Nucleus accumbens (tissue), 56 donors: ENCODE results near the gene PDPR.
A peak's percentile ranks its signal among the peaks of the same experiment; 100 is the strongest.
"Not testable (repeated sequence)": the region's sequence is repeated elsewhere in the genome, so short reads cannot be mapped to it uniquely, and the experiment has no call there.

Experiments used
- DNase-seq, 56 donors: peaks; one replicate each; lab custom pipeline; 2025; lab: John Stamatoyannopoulos, UW

The PDPR gene

DNA sequence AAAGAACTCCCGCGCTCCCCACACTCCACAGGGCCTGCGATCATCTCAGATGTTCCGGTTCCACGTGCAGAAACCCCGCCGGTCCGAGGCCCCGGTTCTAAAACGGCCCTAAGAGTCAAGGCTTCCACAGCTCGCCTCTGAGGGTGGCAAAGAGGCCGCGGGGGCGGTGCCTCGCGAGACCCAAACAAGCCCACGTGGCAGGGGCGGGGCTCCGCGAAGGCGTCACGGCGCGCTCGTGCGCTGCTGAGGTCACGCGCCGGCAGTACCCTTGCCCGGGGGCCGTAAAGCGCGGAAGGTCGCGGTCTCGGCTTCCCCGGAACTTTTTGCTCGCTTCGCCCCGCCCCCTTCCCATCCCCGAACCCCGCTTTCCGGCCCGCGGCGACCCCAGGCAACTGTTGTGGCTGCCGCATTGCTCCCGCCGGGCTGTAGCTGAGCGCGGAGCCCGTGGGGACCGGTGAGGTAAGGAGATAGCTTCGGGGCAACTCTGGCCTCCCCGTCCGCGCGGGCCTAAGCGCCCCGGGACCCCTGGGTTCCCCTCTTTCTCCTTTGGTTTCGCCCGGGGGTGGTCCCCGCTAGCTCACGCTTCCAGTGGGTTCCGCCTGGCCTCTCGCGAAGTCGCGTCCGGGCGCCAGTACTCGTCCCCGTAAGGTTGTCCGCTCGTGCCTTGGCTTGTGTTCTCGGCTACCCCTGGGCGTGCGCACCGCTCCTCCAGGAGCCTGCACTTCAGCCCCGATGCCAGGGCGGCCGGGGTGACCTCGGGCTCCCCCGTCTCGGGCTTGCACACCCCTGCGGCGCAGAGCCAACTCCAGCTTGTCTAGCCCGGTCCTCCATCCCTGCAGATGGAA is at the start of gene PDPR:
PDPR (plus strand) TSS at position 351 of the 845 bp plus-strand sequence. CDS start 6,161 bp downstream, outside the sequence.
- DNase-seq = peak; percentile 37 to 96 (median 84)

DNA sequence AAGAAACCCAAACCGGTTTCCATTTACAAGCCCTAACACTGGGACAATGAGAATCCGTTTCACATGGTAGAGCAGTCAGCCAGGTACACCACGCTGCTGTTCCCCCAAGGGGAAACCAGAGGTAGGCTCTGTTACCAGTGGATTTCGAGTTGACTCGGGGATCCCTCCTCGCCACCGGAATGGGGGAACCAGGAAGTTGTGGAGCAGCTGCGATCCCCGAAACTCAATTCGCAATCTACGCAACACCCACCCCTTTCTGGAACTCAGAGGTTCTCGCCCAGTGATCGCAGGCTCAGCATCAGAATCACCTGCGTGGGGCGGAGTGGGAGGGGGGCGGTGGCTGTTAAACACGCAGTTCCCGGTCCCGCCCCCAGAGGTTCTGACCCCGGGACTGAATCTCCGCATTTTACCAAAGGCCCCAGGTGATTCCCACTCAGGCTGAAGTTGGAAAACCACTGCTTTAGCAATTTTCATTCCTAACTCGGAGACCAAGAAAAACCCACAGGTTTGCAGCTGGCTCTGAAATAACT is 49.2 kb upstream of the PDPR start:
- DNase-seq = peak in 50 of 56 donors; percentile 1 to 71 (median 28)

DNA sequence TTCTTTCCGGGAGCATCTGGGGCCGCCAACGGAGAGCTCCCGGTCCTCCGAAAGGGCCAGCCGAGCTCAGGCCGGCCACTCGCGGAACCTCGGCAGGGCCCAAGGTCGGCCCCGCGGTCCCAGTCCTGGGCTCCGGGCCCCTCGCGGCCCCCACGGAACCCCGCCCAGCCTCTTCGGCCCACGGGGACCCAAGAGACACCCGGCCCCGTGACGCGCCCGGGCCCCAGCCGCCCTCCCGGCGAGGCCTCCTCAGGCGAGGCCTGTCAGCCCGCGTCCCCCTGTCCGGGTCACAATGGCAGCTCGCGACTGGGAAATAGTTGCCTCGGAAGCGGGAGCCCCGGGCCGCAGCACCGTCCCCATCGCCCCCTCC is 48.8 kb upstream of the PDPR start:
- peak in 2 of 56 donors; percentile 14 to 32 for DNase-seq

DNA sequence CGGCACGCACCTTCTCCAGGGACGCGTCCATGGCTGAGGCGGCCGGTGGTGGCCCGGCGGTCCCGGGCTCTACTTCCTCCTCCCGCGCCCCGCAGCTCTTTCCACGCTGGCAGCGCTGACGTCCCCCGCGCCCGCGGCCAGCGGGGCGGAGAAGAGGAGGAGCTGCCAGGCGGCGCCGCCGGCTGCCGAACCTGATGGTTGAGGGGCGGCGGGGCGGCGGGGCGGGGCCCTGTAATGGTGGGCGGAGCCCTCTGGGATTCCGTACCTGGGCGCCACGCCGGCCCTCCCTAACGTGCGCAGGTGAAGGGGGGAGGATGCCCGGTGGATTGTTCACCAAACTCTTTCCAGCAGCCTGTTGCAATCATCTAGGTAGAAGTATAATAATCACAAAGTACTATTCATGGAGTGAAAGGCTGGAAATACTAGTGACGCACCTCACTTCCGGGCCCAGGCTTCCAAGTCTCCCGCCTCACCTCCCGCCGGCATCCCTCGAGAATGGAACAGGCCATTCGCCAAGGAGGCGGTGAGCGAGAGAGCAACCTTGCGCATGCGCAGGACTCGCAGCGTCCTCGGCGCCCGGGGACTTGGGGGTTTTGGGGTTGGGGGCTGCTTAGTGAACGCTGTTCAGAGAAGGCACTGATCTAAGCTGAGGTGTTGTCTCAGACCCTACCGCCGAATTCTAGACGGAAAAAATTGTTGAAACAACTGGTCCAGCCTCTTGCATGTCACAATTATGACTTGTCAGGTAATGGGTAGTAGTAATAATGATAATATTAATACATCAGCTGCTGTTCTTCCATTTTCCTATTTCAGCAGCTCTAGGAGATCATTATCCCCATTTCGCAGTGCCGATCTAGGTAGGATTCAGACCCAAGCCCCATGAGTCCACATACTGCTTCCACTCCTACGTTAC is 48.1 kb upstream of the PDPR start:
- peak in 54 of 56 donors; percentile 19 to 89 (median 66) for DNase-seq

- DNase-seq = peak in 4 of 56 donors; percentile 1 to 16 (median 6)
These were observed 47.4 kb upstream of the PDPR start for GRCh38 chr16:70066751-70067150.

DNA sequence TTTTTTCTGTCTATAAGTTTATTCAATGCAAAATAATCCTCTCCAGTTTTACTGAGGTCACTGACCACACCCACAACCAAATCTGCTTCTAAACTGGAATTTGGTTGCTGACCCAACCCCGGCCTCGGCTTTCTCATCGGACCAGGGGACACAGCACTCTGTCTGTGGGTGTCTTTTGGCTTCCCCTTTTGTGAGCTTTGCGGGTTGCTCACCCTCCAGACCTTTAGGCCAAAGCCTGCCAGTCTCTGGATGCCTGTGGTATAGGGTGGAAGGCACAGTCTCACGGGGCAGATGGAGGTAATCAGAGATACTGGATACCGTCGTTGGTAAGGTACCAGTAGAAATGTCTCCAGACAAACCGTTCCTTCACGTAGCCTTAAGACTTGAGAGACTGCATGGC is 35.1 kb upstream of the PDPR start:
- DNase-seq = not testable (repeated sequence)

GRCh38 chr16:70081219-70081618 is 32.9 kb upstream of the PDPR start:
- not testable (repeated sequence) for DNase-seq

DNA sequence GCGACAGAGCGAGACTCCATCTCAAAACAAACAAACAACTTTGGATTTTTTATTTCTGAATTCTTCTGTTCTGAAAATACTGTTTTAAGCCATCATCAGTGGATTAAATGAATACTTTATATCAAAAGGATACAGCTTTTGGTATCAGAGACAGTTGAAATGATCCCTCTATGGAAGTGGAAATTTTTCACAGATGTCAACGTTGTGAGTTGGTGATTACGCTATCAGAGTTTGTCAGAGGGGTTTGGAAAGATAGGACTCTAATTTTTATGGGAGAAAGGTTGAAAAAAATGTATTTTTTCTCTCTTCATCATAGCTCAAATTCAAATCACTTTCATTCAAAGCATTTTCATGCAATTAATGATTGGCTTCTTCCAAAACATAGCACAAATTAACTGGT is 30.2 kb upstream of the PDPR start:
- DNase-seq = not testable (repeated sequence)

GRCh38 chr16:70088160-70088559 is 26.0 kb upstream of the PDPR start:
- not testable (repeated sequence) for DNase-seq

- DNase-seq = not testable (repeated sequence)
These were observed 25.3 kb upstream of the PDPR start for GRCh38 chr16:70088877-70089276.

DNA sequence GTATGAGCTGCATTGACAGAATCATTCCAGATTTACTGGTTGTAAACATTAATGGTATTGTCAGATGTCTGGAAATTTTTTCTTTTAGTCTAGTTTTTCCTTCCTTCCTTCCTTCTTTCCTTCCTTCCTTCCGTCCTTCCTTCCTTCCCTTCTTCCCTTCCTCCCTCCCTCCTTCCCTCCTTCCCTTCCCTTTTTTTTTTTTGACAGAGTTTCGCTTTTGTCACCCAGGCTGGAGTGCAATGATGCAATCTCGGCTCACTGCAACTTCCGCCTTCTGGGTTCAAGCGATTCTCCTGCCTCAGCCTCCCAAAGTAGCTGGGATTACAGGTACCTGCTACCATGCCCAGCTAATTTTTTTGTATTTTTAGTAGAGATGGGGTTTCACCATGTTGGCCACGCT is 24.8 kb upstream of the PDPR start:
- DNase-seq = not testable (repeated sequence)

DNA sequence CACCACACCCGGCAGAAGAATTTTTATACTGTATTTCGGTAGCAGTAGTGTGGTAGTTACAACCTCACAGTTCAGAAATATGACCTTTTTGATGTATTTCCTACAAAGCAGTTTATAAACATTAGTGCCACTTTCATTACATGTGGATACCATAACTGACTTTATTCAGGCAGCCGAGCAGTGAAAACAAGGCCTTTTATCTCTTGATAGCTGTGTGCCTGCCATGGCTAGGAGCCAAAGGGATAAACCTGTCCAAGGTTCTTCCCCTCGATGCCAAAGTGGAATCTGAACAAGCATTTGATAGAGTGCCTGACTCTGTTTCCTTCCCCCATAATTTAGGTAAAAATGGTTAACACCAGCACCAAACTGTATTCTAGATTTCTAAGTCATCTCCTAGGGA is 23.0 kb upstream of the PDPR start:
- not testable (repeated sequence) for DNase-seq

DNA sequence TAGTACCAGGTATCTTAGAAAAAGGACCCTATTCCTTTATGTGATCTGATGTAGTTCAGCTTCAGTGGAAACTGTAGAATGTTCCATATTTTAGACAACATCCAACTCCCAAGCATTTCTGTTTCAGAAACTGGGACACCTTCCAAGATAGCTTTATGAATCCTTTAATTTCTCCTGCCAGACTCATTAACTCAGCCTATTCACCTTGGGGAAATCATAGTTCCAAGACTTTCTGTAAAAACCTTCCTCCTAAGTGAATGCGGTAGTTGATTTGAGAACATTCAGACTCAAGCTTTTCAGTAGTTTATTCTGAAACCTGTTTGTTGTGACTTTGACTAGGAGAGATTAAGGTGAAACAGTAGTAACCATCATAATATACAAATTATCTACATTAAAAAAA is 20.0 kb upstream of the PDPR start:
- DNase-seq = not testable (repeated sequence)

- not testable (repeated sequence) for DNase-seq
These were observed 4.4 kb upstream of the PDPR start for GRCh38 chr16:70109583-70110279.

- not testable (repeated sequence) for DNase-seq
These were observed 2.0 kb upstream of the PDPR start for GRCh38 chr16:70112162-70112561.

DNA sequence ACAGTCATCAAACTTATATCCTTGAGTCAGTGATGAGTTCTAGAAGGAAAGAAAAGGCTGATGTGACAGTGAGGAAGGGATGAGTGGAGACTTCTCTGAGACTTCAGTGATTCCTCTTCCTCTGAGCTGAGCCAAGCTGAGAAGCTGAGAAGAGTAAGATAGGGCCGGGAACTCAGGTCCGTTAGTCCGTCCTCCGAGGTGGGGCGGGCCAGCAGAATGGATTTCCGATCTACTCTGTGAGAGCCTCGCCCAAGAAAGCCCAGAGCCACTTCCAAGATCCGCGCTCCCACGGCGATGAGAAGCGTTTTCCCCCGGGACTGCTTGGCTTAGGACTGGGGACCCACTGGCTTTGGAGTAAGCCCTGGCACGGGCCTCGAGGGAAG is 542 bp upstream of the PDPR start:
- not testable (repeated sequence) for DNase-seq

DNA sequence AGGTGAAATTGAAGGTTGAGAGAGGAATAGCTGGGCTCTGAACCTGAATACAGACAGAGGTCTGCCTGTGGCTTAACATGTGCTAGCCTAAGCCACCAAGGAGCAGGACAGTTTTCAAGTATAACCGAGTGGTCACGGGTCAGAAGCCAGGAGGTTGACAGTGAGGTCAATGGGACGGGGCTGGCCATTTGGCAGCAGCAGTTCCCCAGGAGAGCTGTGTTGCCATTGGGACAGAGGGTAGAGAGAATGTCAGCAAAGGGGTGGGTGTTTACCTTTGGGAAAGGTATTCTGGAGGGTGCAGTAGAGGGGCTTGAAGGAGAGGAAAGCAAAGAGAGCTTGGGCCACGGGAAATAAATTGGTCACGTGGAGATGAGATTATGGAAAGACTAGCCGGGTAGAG is 4.2 kb downstream of the PDPR start:
- DNase-seq = not testable (repeated sequence)

DNA sequence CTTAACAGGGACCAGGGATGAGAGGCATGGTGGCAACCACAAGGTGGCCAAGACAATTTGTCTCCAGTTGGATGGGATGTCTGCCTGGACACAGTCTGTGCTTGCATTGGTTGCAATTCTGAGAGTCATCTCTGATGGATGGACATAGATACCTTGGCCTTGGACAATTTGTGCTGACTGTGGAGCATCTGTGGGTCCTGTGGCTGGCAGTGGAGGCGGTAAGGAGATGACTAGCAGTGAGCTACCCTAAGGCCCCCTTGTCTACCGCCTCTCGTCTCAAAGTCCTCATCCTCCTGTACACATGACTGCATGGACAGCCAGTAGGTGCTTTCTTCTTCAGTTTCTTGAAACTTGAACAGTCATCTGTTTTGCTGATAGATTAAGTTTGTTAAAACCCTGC is 4.6 kb downstream of the PDPR start:
- DNase-seq = not testable (repeated sequence)

DNA sequence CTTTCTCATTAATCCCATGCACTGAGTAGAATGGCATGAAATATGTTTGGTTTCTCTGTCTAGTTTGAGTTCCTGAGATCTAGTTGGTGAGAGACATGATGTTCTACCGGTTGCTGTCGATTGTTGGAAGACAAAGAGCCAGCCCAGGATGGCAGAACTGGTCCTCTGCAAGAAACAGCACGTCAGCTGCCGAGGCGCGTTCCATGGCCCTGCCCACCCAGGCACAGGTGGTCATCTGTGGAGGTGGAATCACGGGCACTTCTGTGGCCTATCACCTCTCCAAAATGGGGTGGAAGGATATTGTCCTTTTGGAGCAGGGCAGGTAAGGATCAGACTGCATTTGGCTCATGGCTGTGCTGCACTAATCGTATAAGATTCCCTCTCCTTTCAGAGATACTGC is 6.3 kb downstream of the PDPR start:
- not testable (repeated sequence) for DNase-seq

GRCh38 chr16:70123822-70124221 is 9.7 kb downstream of the PDPR start:
- not testable (repeated sequence) for DNase-seq
